ENCODE measurements around the gene DNM1L. TPM values are rescaled to one million over a fixed set of nuclear protein-coding genes. Genes with fewer than 3 reads are reported as not detected.

Gene DNM1L
- total RNA-seq, 1 donor from 2014 or later: 92.1 TPM

DNA sequence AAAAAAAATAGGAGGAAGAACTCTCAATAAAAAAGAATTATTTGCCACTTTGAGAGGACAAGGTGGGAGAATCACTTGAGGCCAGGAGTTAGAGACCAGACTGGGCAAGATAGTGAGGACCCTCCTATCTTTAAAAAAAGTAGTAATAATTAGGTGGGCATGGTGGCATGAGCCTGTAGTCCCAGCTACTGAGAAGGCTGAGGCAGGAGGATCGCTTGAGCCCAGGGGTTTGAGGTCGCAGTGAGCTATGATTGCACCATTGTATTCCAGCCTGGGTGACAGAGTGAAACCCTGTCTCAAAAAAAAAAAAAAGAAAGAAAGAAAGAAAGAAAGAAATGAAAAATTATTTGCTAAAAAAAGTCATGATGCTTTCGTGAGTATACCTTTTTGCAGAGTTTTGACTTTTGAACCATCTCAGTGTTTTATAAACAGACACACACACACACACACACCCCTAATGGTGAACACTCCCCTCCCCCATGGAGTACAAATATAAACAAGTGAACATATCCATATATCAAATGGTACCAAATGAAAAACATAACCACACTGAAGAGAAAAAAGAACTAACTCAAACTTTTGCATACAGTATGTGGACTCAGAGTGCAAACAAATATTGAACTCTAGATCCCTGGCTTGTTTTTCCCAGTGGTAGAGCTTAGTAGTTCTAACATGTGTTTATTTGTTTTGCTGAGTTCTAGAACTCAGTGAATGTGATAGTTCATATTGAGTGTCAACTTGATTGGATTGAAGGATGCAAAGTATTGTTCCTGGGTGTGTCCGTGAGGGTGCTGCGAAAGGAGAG is 27.7 kb upstream of the DNM1L start:
- Mint-ChIP-seq H3K4me1 (ENCODE audit: low read depth, unreplicated experiment) (no peaks in the 10 kb centered on the region), H3K4me3 (ENCODE audit: unreplicated experiment) (no peak overlapping the region), H3K27ac (ENCODE audit: unreplicated experiment) (no peak overlapping the region), H3K36me3 (ENCODE audit: low read depth, unreplicated experiment) (no peaks in the 10 kb centered on the region), H3K27me3 (ENCODE audit: low read depth, unreplicated experiment) (no peaks in the 10 kb centered on the region), H3K9me3 (ENCODE audit: unreplicated experiment) (no peaks in the 10 kb centered on the region)
- H3K27me3 ChIP-seq (ENCODE audit: insufficient read depth, low read length): no peaks in the 10 kb centered on the region
- no peaks in the 10 kb centered on the region for H3K36me3 ChIP-seq (ENCODE audit: insufficient read depth, low read length)
- H3K27ac ChIP-seq (ENCODE audit: low read depth, low read length): no peak overlapping the region
- H3K9ac ChIP-seq (ENCODE audit: low read length): no peak overlapping the region
- no peaks in the 10 kb centered on the region for H3K9me3 ChIP-seq (ENCODE audit: insufficient read depth, low read depth, low read length)
- no peaks in the 10 kb centered on the region for H3K79me2 ChIP-seq (ENCODE audit: insufficient read depth, low read length)
- H3K4me2 ChIP-seq (ENCODE audit: low read length): no peak overlapping the region
- H3K4me1 ChIP-seq (ENCODE audit: insufficient read depth, low read length): no peaks in the 10 kb centered on the region
- no peak overlapping the region for H3K4me3 ChIP-seq (ENCODE audit: insufficient read depth, low read depth, low read length)
- H4K20me1 ChIP-seq (ENCODE audit: insufficient read depth, low read length): no peaks in the 10 kb centered on the region
- no peak for TF ChIP-seq EZH2 (IDR thresholded peaks at IDR 0.05; ENCODE audit: insufficient read depth, low read length)
- TF ChIP-seq, protein P1, sequence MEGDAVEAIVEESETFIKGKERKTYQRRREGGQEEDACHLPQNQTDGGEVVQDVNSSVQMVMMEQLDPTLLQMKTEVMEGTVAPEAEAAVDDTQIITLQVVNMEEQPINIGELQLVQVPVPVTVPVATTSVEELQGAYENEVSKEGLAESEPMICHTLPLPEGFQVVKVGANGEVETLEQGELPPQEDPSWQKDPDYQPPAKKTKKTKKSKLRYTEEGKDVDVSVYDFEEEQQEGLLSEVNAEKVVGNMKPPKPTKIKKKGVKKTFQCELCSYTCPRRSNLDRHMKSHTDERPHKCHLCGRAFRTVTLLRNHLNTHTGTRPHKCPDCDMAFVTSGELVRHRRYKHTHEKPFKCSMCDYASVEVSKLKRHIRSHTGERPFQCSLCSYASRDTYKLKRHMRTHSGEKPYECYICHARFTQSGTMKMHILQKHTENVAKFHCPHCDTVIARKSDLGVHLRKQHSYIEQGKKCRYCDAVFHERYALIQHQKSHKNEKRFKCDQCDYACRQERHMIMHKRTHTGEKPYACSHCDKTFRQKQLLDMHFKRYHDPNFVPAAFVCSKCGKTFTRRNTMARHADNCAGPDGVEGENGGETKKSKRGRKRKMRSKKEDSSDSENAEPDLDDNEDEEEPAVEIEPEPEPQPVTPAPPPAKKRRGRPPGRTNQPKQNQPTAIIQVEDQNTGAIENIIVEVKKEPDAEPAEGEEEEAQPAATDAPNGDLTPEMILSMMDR (IDR thresholded peaks at IDR 0.05; ENCODE audit: insufficient read depth, low read depth, low read length): no peak
- no peak for FAIRE-seq
- DNase-seq (ENCODE audit: low read depth): no peak
- no peak overlapping the region for H2AFZ ChIP-seq (ENCODE audit: low read depth, low read length)

DNA sequence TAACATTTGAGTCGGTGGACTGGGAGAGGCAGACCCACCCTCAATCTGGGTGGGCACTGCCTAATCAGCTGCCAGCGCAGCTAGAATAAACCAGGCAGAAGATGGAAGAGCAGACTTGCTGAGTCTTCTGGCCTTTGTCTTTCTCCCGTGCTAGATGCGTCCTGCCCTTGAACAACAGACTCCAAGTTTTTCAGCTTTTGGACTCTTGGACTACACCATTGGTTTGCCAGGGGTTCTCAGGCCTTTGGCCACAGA is 27.2 kb upstream of the DNM1L start:
- no peak overlapping the region for H3K27ac Mint-ChIP-seq (ENCODE audit: unreplicated experiment)
- DNase-seq (ENCODE audit: low read depth) (no peak), FAIRE-seq (no peak)
- no peaks in the 10 kb centered on the region for H3K4me1 ChIP-seq (ENCODE audit: insufficient read depth, low read length)
- H3K36me3 Mint-ChIP-seq (ENCODE audit: low read depth, unreplicated experiment): no peaks in the 10 kb centered on the region
- H3K9me3 Mint-ChIP-seq (ENCODE audit: unreplicated experiment): no peaks in the 10 kb centered on the region
- no peak overlapping the region for H2AFZ ChIP-seq (ENCODE audit: low read depth, low read length)
- TF ChIP-seq, protein P1 (IDR thresholded peaks at IDR 0.05; ENCODE audit: insufficient read depth, low read depth, low read length): no peak
- TF ChIP-seq EZH2 (IDR thresholded peaks at IDR 0.05; ENCODE audit: insufficient read depth, low read length): no peak
- H3K79me2 ChIP-seq (ENCODE audit: insufficient read depth, low read length): no peaks in the 10 kb centered on the region
- H3K27me3 ChIP-seq (ENCODE audit: insufficient read depth, low read length): no peaks in the 10 kb centered on the region
- no peaks in the 10 kb centered on the region for H3K9me3 ChIP-seq (ENCODE audit: insufficient read depth, low read depth, low read length)
- H3K27me3 Mint-ChIP-seq (ENCODE audit: low read depth, unreplicated experiment): no peaks in the 10 kb centered on the region
- no peak overlapping the region for H3K4me3 Mint-ChIP-seq (ENCODE audit: unreplicated experiment)
- no peak overlapping the region for H3K4me3 ChIP-seq (ENCODE audit: insufficient read depth, low read depth, low read length)
- H4K20me1 ChIP-seq (ENCODE audit: insufficient read depth, low read length): no peaks in the 10 kb centered on the region
- no peaks in the 10 kb centered on the region for H3K36me3 ChIP-seq (ENCODE audit: insufficient read depth, low read length)
- no peaks in the 10 kb centered on the region for H3K4me1 Mint-ChIP-seq (ENCODE audit: low read depth, unreplicated experiment)
- no peak overlapping the region for H3K27ac ChIP-seq (ENCODE audit: low read depth, low read length)
- H3K4me2 ChIP-seq (ENCODE audit: low read length): no peak overlapping the region
- H3K9ac ChIP-seq (ENCODE audit: low read length): no peak overlapping the region

DNA sequence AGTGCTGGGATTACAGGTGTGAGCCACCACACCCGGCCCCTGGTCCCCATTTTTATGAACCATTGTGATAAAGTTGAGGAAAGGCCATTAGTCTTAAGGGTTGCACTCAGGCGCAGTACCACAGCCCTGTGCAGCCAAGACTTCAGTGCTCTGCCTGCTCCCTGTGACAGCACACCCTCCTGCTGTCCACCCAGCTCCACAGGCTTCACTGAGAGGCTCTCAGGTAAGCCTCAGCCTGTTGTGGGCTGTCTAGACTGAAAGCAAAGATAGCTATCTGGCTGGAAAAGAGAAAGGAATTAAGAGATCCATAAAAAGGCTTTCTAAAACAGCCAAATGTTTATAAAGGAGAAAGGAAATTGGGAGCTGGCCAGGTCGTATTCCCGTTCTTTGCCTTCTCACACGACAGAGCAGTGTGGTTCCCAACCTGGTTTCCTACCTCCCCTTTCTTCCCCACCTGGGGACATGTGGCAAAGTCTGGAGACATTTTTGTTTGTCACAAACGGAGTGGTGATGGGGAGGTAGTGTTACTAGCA is 19.1 kb upstream of the DNM1L start:
- no peak for FAIRE-seq
- peaks cover 2% of the 10 kb centered on the region for H3K27me3 Mint-ChIP-seq (ENCODE audit: low read depth, unreplicated experiment)
- no peaks in the 10 kb centered on the region for H3K4me1 Mint-ChIP-seq (ENCODE audit: low read depth, unreplicated experiment)
- Histone ChIP-seq H2AFZ (ENCODE audit: low read depth, low read length) (no peak overlapping the region), H3K4me2 (ENCODE audit: low read length) (no peak overlapping the region), H3K36me3 (ENCODE audit: insufficient read depth, low read length) (no peaks in the 10 kb centered on the region), H4K20me1 (ENCODE audit: insufficient read depth, low read length) (no peaks in the 10 kb centered on the region), H3K27me3 (ENCODE audit: insufficient read depth, low read length) (no peaks in the 10 kb centered on the region), H3K9me3 (ENCODE audit: insufficient read depth, low read depth, low read length) (no peaks in the 10 kb centered on the region), H3K4me1 (ENCODE audit: insufficient read depth, low read length) (no peaks in the 10 kb centered on the region), H3K27ac (ENCODE audit: low read depth, low read length) (no peak overlapping the region), H3K9ac (ENCODE audit: low read length) (no peak overlapping the region), H3K79me2 (ENCODE audit: insufficient read depth, low read length) (no peaks in the 10 kb centered on the region), H3K4me3 (ENCODE audit: insufficient read depth, low read depth, low read length) (no peak overlapping the region)
- no peaks in the 10 kb centered on the region for H3K9me3 Mint-ChIP-seq (ENCODE audit: unreplicated experiment)
- H3K36me3 Mint-ChIP-seq (ENCODE audit: low read depth, unreplicated experiment): no peaks in the 10 kb centered on the region
- no peak overlapping the region for H3K4me3 Mint-ChIP-seq (ENCODE audit: unreplicated experiment)
- no peak for DNase-seq (ENCODE audit: low read depth)
- no peak for TF ChIP-seq EZH2 (IDR thresholded peaks at IDR 0.05; ENCODE audit: insufficient read depth, low read length)
- TF ChIP-seq, protein P1 (IDR thresholded peaks at IDR 0.05; ENCODE audit: insufficient read depth, low read depth, low read length): no peak
- H3K27ac Mint-ChIP-seq (ENCODE audit: unreplicated experiment): no peak overlapping the region

Measured in astrocyte (in vitro differentiated cells and primary cell).